ENCODE measurements around the gene KERA. TPM values are rescaled to one million over a fixed set of nuclear protein-coding genes. Genes with fewer than 3 reads are reported as not detected.
"Not testable (repeated sequence)": the region's sequence is repeated elsewhere in the genome, so short reads cannot be mapped to it uniquely, and the experiment has no call there.

Gene KERA
- total RNA-seq, 1 experiment from 2014 or later = not detected

- no peak overlapping the region for H3K4me3 Mint-ChIP-seq (ENCODE audit: unreplicated experiment)
- peaks cover 14% of the 10 kb centered on the region for H3K27me3 Mint-ChIP-seq (ENCODE audit: insufficient read depth, unreplicated experiment)
- intact Hi-C loops (cut with micrococcal nuclease) = no loop called here
- H3K36me3 Mint-ChIP-seq (ENCODE audit: insufficient read depth, unreplicated experiment) = no peaks in the 10 kb centered on the region
- BruUV-seq (replicated peaks) = no TSS peak
- POLR2A ChIA-PET = no interaction called here
- CTCF ChIA-PET = interaction anchor here (1.7 kb wide), 1 partner anchor 14 kb away, joined by 6 read pairs; no protein-coding TSS in a partner anchor
- peaks cover 5% of the 10 kb centered on the region for H3K4me1 Mint-ChIP-seq (ENCODE audit: insufficient read depth, unreplicated experiment)
- no peak overlapping the region for H3K27ac Mint-ChIP-seq (ENCODE audit: low read depth, unreplicated experiment)
- peaks cover 17% of the 10 kb centered on the region for H3K9me3 Mint-ChIP-seq (ENCODE audit: unreplicated experiment)
- DNase-seq (ENCODE audit: unreplicated experiment) = peak; percentile 21
- no peak for TF ChIP-seq CTCF (IDR thresholded peaks at IDR 0.05; ENCODE audit: unreplicated experiment)
Measured at GRCh38 chr12:91094032-91094662, 36.3 kb upstream of the KERA start.

DNA sequence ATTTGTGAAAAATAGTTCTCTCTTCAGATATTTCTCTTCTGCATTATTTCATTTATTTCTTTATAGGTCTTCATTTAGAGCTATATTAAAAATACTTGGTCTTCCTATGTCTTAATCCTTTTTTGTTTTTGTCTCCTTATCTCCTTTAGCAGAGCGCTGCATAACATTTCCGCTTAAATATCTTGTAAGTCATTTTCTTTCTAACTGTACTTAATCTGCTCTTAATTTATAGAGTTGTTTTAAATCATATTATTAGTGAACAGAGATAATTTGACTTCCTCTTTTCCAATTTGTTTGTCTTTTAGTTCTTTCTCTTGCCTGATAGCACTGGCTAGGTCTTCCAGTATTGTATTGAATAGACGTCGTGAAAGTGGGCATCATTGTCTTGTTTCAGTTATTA is 35.5 kb upstream of the KERA start:
- peaks cover 2% of the 10 kb centered on the region for H3K4me1 Mint-ChIP-seq (ENCODE audit: insufficient read depth, unreplicated experiment)
- ChIA-PET POLR2A (no interaction called here), CTCF (interaction anchor here (1.7 to 2.4 kb wide), 2 partner anchors 15 kb away, joined by 6 to 8 read pairs; no protein-coding TSS in a partner anchor)
- no TSS peak for BruUV-seq (replicated peaks)
- DNase-seq (ENCODE audit: unreplicated experiment) = no peak
- H3K27me3 Mint-ChIP-seq (ENCODE audit: insufficient read depth, unreplicated experiment) = peaks cover 14% of the 10 kb centered on the region
- TF ChIP-seq CTCF (IDR thresholded peaks at IDR 0.05; ENCODE audit: unreplicated experiment) = no peak
- H3K9me3 Mint-ChIP-seq (ENCODE audit: unreplicated experiment) = peaks cover 23% of the 10 kb centered on the region
- intact Hi-C loops (cut with micrococcal nuclease) = no loop called here
- no peak overlapping the region for H3K27ac Mint-ChIP-seq (ENCODE audit: low read depth, unreplicated experiment)
- H3K36me3 Mint-ChIP-seq (ENCODE audit: insufficient read depth, unreplicated experiment) = no peaks in the 10 kb centered on the region
- no peak overlapping the region for H3K4me3 Mint-ChIP-seq (ENCODE audit: unreplicated experiment)

DNA sequence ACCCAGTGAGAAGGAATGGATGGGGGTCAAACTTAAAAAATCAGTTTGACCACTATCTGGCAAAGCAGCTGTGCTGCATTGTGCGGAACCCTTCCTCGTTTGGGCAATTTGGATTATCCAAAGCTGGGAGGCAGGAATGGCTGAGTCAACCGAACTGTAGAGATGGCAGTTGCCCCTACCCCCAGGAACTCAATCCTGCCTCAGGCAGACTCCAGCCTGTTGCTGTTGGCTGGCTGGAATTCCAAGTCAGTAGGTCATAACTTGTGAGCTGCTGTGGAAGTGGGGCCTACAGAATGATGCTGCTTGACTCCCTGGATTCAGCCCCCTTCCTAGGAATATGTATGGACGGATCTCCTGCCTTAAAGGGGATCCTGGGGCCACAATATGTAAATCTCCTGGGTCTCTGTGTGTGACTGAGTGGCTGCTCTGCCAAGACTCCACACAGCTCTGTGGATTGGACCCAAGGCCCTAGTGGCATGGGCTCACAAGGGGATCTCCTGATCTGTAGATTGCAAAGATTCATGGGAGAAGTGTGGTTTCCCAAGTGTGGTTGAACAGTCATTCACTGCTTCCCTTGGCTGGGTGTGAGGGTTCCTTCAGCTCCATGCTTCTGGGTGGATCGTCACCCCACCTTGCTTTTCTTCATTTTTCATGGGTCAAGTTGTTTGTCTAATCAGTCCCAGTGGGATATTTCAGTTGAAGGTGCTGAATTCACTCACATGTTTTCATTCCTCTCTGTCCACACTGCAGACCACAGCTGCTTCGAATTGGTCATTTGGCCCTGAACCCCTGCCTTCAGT is 34.3 kb upstream of the KERA start:
- H3K27ac Mint-ChIP-seq (ENCODE audit: low read depth, unreplicated experiment) = no peak overlapping the region
- H3K9me3 Mint-ChIP-seq (ENCODE audit: unreplicated experiment) = peaks cover 29% of the 10 kb centered on the region
- no peak overlapping the region for H3K4me3 Mint-ChIP-seq (ENCODE audit: unreplicated experiment)
- ChIA-PET POLR2A (no interaction called here), CTCF (interaction anchor here (0.7 to 2.4 kb wide), 2 partner anchors 17 to 68 kb away, joined by 4 to 8 read pairs; no protein-coding TSS in a partner anchor)
- no peak for TF ChIP-seq CTCF (IDR thresholded peaks at IDR 0.05; ENCODE audit: unreplicated experiment)
- BruUV-seq (replicated peaks) = no TSS peak
- intact Hi-C loops (cut with micrococcal nuclease) = no loop called here
- no peaks in the 10 kb centered on the region for H3K4me1 Mint-ChIP-seq (ENCODE audit: insufficient read depth, unreplicated experiment)
- no peak for DNase-seq (ENCODE audit: unreplicated experiment)
- no peaks in the 10 kb centered on the region for H3K36me3 Mint-ChIP-seq (ENCODE audit: insufficient read depth, unreplicated experiment)
- H3K27me3 Mint-ChIP-seq (ENCODE audit: insufficient read depth, unreplicated experiment) = peaks cover 14% of the 10 kb centered on the region

- H3K4me3 Mint-ChIP-seq (ENCODE audit: unreplicated experiment); intact Hi-C loops (cut with micrococcal nuclease); BruUV-seq (replicated peaks); H3K27ac Mint-ChIP-seq (ENCODE audit: low read depth, unreplicated experiment); H3K36me3 Mint-ChIP-seq (ENCODE audit: insufficient read depth, unreplicated experiment); DNase-seq (ENCODE audit: unreplicated experiment); H3K4me1 Mint-ChIP-seq (ENCODE audit: insufficient read depth, unreplicated experiment): not testable (repeated sequence)
- ChIA-PET CTCF (interaction anchor here (1.6 kb wide), 1 partner anchor 19 kb away, joined by 4 read pairs; no protein-coding TSS in a partner anchor), POLR2A (interaction anchor here (0.6 to 0.7 kb wide), 2 partner anchors 48 to 67 kb away, joined by 3 to 4 read pairs; no protein-coding TSS in a partner anchor)
- peaks cover 26% of the 10 kb centered on the region for H3K27me3 Mint-ChIP-seq (ENCODE audit: insufficient read depth, unreplicated experiment)
- H3K9me3 Mint-ChIP-seq (ENCODE audit: unreplicated experiment) = peaks cover 29% of the 10 kb centered on the region
Measured at GRCh38 chr12:91089953-91090352, 32.1 kb upstream of the KERA start.
